Stimulated activated CD8-positive, alpha-beta memory T cell treated with anti-CD3 and anti-CD28 coated beads, Interleukin-15, amount 100 ng/mL, for 24 hours (primary cell): ENCODE results near the gene SULT4A1.
"Not testable (repeated sequence)": the region's sequence is repeated elsewhere in the genome, so short reads cannot be mapped to it uniquely, and the experiment has no call there.

ENCODE experiments used
- DNase-seq: peaks from one replicate; pipeline ENCODE4 v3.0.0-alpha.2; 2020; ENCODE audit warnings: low read depth

The SULT4A1 gene

DNA sequence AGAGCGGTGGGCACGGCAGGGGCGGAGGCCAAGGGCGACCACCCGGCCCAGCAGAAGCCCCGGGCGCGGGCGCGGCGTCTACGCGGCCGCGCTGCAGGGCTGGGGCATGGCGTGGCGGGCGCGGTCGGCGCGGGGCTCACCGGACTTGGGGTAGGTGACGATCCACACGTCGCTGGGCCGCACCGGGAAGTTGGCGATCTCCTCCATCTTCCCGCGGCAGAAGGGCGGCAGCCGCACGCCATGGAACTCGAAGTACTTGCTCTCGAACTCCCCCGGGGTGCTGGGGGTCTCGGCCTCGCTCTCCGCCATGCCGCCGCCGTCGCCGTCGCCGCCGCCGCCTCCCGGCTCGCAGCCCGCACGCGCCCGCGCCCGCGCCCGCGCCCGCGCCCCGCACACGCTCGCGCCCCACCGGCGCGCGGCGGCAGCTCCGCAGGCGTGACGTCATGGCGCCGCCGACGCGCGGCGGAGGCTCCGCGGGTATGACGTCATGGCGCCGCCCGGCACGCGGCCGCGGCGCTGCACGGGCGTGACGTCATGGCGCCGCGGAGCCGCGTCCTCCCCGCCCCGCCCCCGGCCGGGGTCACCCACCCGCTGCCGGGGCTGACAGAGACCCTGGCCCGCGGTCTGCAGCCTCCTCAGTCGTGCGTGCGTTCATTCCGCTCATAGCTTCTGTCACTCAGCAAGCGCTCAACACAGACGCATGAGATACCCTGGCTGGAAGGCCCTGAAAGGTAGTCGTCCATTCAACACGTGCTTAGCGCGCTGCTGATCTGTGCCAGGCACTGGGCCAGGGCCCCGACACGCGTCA lies at the start of gene SULT4A1:
Gene SULT4A1, minus strand, starts transcription at position 440 of the 808 bp plus-strand sequence. Its CDS starts 131 bp downstream, at position 309.
- no peak for DNase-seq

DNA sequence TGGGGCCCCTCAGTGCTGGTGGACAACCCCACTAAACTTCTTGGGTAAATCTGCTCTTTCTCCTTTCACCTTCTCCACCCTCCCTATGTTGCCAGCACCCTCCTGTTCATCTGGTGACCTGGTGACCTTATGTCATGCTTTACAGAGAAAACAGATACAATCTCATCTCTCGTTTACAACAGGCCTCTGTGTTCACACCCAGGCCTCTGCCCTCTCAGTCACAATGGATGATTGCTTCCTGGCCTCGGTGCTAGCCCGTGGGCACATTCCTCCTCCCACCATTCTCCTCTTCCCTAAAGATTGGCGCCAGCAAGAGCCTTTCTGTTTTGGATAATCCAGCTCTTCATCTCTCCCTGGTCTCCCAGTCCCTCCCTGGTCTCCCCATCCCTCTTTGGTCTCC lies 49.0 kb upstream of the SULT4A1 start:
- no peak for DNase-seq

- no peak for DNase-seq
These were observed 47.9 kb upstream of the SULT4A1 start for GRCh38 chr22:43910178-43910695.

GRCh38 chr22:43909708-43910107 lies 47.4 kb upstream of the SULT4A1 start:
- no peak for DNase-seq

DNA sequence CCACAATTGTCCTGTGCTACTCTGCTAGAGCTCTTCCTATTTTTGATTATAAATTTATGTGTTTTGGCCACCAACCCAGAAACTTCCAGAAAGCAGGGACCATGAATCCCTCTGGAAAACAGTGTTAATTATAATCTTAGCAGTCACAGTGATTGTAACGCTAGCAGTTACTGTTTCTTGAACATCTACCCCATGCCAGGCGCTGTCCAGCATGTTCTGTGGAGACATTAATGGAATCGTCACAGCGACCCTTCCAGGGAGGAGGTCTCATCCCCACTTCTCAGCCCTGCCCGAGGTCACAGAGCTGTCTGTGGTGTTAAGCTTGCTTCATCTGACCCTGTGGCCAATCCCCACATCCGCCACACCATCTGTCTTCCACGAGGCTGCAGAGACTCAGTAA lies 43.4 kb upstream of the SULT4A1 start:
- no peak for DNase-seq

DNA sequence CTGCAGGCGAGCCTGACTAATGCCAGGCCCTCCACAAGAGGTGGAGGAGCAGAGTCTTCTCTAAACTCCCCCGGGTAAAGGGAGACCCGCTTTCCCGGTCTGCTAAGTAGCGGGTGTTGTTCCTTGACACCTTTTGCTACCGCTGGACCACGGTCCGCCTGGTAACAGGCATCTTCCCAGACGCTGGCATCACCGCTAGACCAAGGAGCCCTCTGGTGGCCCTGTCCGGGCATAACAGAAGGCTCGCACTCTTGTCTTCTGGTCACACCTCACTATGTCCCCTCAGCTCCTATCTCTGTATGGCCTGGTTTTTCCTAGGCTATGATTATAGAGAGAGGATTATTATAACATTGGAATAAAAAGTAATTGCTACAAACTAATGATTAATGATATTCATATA lies 42.1 kb upstream of the SULT4A1 start:
- not testable (repeated sequence) for DNase-seq

DNA sequence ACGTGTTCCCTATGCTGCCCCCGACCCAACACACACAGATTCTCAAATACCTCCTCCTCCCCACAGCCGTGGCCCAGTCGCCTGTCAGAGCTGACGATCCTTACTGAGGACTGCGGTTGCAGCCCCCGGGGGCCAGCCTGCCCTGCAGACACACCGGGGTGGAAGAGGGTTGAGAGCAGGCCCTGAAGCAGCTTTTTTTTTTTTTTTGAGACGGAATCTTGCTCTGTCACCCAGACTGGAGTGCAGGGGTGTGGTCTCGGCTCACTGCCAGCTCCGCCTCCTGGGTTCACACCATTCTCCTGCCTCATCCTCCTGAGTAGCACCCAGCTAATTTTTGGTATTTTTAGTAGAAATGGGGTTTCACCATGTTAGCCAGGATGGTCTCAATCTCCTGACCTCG lies 40.7 kb upstream of the SULT4A1 start:
- DNase-seq = not testable (repeated sequence)

- no peak for DNase-seq
These were observed 39.8 kb upstream of the SULT4A1 start for GRCh38 chr22:43901976-43902643.

DNA sequence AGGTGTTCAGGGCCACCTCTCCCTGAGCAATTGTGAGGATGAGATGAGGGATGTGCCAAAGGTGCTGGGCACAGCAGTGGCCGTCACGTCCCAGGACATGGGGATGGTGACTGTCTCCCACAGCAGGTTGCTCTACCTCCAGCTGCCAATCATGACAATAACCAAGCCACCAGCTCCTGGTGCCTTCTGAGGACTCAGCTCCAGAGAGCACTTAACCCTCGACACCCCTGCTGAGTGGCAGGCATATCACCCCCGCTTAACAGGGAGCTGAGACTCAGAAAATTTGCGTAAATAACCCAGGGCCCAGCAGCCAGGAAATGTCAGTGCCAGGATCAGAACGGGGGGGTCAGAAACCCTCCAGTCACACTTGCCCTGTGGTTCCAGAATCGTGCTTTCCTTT lies 37.9 kb upstream of the SULT4A1 start:
- DNase-seq = no peak

- no peak for DNase-seq
These were observed 35.5 kb upstream of the SULT4A1 start for GRCh38 chr22:43897751-43898261.

- DNase-seq = no peak
These were observed 33.8 kb upstream of the SULT4A1 start for GRCh38 chr22:43895986-43896645.

GRCh38 chr22:43894122-43894521 lies 31.8 kb upstream of the SULT4A1 start:
- no peak for DNase-seq

DNA sequence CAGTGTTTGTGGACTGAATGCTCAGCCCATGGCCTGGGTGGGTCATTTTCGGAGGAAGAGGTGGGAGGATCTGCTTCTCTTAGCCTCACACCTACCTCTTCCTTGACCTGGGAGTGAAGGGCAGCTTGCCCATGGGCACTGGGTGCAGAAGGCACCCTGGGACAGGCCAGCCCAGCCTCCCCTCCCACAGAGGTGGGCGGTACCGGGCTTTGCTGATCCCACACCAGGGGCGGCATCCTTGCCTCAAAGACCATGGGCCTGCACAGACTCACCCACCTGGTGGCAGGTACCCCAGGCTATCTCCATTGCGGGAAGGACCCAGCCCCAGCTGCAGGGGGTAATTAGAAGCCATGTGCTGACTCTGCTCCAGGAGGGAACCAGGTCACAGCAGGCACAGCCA lies 31.0 kb upstream of the SULT4A1 start:
- DNase-seq = no peak

GRCh38 chr22:43892183-43892894 lies 30.0 kb upstream of the SULT4A1 start:
- no peak for DNase-seq

GRCh38 chr22:43891360-43892182 lies 29.3 kb upstream of the SULT4A1 start, which contains the start of gene PNPLA5:
Gene PNPLA5, minus strand, starts transcription at chr22:43892013. Its CDS starts 133 bp downstream, at chr22:43891880.
- DNase-seq = no peak

DNA sequence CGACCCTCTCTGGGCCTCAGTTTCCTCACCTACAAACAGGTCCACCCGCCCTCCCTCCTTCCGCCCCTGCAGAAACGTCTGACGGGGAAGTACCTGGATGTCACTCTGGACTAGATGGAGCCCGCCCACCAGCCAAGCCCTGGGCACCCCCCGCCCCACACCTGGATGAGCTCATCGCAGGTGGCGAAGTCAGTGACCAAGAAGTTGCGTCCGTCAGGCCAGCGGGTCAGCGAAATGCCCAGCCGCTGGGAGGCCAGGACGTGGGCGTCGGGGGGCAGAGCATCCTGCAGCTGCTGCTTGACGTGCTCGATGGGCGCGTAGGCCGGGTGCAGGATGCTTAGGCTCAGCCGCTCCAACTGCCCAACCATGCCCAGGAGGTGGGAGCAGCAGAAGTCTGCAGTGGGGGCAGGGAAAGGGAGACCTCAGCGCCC lies 28.6 kb upstream of the SULT4A1 start:
- DNase-seq = no peak

DNA sequence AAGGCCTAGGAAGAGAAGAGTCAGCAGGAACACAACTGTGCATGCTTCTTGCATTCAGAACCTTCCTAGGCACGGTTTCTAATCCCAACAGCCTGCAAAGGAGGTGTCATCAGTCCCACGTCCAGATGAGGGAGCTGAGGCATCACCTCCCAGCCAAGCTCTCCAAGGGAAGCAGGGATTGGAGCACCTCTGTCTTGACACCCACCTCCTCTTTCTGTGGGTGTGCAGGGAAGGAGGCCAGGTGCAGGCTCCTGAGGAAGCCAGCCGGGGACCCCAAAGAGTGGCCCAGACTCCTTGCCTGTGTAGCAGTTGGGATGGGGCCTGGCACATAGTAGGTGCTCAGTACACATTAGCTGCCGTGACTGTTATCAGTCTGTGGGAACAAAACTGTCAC lies 27.5 kb upstream of the SULT4A1 start:
- no peak for DNase-seq

- DNase-seq = no peak
These were observed 27.0 kb upstream of the SULT4A1 start for GRCh38 chr22:43889201-43889859.

- DNase-seq = no peak
These were observed 26.4 kb upstream of the SULT4A1 start for GRCh38 chr22:43888740-43889139.

DNA sequence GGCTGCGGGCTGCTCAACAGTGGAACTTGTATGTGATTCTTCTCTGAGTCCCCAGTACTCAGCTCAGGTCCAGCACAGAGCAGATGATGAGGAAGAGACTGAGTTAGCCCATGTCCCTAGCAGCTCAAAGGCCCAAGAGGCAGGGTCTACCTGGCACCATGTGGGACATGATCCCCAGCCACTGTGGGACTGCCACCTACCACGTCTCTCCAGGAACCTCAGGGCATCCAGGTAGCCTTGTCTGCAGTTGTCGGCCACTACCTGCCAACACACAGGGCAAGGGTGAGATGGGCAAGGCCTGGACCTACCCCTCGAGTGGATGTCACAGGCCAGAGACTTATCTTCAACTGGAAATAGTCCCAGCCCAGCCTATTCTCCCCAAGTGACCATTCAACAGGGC lies 25.1 kb upstream of the SULT4A1 start:
- no peak for DNase-seq
